Myocyte (in vitro differentiated cells): ENCODE data around the gene PGBD5. TPM values are rescaled to one million over a fixed set of nuclear protein-coding genes. Genes with fewer than 3 reads are reported as not detected.

Source experiments
- DNase-seq: peaks from one replicate; pipeline ENCODE4 v3.0.0-alpha.2; 2012; ENCODE audit warnings: low read depth
- total RNA-seq: library from RNA; depleted of rRNA; stranded (reverse); fragments of >200 nt; gene quantifications from 2 replicates; pipeline ENCODE4 v1.2.3, GENCODE V29; 2014

Gene PGBD5
- total RNA-seq, 1 donor from 2014 or later, result 26.9 TPM

DNA sequence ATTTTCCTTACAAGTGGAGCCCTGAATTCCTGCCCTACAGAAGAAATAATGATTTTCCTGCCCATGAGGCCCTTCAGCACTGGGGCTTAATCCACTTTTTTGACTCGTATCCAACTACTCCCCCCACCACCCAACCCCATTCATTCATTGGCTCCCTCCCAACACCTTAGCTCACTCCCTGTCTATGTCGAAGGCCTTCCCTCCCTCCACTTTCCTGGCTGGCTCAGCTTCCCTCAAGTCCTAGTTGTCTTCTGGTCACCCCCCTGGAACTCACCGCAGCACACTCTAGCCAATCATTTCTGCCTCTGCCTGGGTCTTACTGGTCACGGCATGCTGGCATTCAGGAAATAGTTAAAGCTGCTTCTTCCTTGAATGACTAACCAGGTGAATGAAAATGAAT, 118.9 kb downstream of the PGBD5 start:
- DNase-seq, result no peak

DNA sequence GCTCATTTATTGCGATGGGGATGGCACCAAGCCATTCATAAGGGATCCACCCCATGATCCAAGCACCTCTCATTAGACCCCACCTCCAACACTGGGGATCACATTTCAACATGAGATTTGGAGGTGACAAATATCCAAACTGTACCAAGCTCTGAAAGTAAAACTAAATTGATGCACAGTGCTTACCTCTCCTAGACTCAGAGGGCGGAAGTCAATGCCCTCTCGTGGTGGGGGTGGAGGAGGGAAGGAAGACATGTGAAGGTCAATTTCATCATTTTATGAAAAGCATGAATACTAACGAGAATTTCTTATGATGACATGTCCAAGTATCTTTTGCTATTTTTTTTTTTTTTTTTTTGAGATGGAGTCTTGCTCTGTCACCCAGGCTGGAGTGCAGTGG, 120.0 kb downstream of the PGBD5 start:
- DNase-seq, result no peak

DNA sequence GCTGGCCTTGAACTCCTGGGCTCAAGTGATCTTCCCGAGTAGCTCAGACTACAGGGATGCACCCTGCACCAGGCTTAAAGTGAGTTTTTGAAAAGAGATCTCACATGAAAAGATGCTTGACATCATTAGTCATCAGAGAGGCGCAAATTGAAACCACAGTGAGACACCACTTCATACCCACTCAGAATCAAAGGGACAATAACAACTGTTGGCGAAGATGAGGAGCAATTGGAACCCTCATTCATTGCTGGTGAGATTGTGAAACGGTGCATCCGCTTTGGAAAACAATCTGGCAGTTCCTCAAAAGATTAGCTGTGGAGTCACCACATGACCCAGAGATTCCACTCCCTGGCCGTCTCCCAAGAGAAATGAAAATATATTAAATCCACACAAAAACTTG, 122.3 kb downstream of the PGBD5 start:
- peak; percentile 95 for DNase-seq

DNA sequence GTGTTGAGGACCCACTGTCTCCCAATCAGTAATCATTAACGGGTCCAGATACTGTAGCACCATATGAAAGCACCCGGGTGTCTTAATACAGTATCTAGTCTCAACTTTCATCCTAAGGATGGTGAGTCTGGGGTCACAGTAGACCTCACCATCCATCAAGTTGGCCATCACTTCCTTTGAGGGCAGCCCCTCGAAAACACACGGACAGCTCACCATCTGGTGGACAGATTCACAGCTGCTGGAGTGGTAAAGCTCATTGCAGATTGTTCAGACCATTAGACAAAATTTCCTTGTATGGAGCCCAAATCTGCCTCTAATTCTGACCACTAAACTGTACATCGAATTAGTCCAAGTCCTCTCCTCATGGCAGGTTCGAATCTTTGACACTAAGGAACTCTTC, 123.1 kb downstream of the PGBD5 start:
- peak; percentile 47 for DNase-seq

DNA sequence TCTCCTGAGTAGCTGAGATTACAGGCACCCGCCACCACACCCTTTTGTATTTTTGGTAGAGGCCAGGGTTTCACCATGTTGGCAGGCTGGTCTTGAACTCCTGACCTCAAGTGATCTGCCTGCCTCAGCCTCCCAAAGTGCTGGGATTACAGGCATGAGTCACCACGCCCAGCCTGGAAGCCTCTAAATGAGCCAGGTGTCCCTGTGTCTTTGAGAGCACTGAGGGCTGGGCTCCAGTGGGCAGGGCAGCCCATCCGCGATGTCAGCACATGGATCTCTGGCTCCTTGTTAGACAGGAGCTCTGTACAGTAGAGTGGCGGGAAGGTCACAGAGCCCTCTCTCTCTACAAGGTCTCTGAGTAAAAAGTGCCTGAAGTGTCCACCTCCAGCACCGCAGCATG, 124.3 kb downstream of the PGBD5 start:
- DNase-seq, result no peak

DNA sequence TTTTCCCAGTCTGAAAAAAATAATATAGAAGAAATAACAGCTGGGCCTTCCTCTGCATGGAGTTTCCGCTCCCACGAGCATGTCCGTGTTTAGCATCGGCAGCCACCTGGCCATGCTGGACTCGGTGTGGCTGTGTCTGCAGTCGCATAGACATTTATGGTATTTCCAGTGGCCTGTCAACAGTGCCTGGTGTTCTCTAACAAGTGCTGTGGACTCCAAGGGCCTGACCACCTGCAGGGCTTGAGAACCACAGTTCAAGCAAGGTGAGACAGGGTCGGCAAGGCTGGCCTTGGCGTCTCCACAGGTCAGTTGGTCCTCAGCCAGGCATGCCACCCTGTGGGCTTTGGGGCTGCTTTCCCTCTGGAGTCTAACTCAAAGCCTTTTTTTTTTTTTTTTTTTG, 124.8 kb downstream of the PGBD5 start:
- DNase-seq, result no peak

DNA sequence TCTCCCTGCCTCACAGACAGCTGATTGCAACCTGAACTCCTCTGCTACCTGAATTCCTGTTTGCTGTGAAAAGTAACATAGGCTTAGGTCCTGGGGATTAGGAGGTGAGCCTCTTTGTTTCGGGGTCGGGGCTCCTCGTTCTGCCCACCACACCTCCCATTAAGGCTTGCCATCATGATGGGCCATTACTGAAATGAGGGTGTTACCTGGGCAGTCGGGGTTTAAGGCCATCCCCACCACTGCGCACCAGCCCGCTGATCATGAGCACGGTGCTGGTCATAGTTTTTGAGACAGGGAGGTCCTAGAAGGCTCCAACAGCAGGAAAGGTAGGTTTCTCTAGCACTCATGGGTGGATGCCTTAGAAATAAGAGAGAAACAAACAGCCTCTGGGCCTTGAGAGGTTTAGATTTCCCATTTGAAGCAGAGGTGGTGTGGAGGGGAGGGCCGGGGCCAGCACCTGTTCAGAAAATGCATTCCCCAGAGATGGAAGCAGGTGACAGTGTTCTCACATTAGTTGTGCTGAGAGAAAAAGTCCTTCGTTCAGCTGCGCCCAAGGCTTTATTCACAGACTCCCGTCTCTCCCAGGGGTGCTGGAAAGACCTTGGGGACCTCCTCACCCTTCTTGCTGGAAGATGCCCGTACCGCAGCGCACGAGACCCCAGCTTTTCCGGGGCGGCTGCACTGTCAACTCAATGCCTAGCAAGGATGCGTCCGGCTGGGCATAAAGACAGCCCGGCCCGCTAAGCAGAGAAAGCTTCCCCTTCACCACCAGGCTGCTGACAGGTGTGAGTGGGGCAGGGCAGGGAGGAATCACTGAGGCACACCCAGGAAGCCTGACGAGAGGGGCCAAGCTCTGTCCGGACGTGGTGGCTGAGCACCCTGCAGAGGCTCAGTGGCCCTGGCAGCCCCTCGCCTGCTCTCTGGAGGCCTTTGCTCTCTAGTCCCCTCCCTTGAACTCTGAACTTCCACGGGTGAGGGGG, 125.5 kb downstream of the PGBD5 start:
- DNase-seq, result no peak

DNA sequence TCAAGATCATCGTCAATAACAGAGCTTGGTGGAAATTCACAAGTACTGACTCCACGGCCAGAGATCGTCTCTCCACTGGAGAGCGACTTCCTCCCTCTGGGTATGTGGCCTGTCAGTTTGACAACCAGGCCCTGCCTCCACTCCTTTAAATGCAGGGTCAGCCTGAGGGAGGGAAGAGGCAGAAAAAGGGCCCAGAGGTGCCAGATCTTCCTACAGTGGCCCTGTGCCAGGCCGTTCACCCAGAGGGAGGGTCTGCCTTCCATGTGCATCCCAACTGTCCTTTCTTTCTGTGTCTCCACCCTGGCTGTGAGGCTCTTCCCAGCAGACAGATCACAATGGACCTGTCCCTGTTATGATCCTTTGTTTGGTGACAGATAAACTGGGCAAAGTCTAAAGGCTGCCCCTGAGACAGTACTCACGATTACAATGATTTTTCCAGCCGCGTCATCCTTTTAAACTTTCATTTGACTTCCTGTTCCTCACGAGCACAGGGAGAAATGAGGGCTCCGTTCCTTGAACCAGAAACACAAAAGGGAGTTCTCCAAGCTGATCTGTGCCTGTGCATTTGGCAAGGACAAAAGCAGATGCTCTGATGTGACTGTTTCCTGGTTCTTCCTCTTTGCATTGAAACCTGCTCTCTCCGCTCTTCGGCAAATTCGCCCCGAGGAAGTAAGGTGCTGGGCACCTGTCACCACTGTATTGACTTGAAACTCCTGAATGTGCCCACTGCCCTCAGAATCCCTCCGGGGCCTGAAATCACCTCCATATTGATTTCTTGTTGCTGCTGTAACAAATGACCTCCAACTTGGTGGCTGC, 126.7 kb downstream of the PGBD5 start:
- DNase-seq, result no peak

DNA sequence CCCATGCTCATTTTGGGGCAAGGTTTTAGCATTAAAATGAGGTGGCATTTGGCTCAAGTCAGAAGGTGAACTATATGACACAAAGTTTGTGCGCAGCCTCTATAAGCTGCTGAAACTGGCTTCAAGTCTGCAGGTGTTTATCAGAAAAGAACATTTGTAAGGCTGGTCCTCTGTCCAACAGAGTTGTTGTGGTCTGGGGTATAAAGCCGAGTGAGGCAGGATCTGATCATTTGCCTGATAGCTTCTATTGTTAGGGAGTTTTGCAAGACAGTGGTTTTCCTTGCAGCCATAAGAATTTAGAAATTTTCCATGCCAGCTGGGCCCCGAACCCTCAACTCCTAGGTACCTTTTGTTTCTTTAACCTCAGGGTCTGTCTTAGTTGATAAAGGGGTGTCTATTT, 130.8 kb downstream of the PGBD5 start:
- DNase-seq, result no peak

DNA sequence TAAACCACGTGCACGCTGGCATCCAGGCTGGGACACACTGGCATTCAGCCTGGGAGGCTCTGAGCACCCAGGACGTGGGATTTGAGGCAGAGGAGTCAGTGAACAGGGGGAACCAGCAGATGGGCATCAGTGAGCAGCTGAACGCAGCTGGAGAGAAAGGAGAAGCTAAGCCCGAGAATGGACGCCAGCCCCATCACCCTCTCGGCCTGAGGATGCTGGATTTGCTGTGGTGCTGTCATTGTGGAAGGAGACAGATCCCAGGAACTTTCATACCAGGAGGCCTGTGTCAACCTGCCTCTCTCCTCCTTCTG, 132.8 kb downstream of the PGBD5 start:
- no peak for DNase-seq

DNA sequence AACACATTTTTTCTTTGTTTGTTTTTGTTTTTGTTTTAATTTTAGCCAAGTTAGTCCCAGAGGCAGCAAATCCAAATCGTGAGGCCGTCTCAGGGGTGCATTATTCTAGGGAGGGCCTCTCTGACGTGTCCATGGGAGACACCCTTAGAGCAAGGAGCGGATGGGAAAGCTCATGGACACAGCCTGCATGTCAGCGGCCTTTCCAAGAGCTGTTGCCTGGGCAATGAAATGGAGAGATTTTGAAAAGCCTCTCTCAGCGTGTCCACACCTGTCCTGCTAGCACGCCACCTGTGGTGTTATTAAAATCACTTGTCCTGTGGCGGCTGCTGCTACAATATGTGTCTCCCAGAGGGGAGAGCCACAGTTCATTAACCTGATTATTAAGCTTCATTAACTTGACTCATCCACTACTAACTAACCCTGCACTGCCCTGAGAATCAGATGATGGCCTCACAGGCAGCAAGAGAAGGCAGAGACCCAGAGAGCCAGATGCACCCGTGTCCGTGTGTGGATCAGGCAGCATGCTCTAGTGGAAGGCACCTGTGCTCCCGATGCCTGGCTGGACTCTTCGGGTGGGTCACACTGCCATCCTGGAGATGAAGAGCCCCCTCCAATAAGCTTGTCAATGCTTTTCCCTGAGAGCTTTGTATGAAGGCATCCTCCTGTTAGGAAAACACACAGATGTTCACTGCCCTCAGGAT, 133.3 kb downstream of the PGBD5 start:
- no peak for DNase-seq

DNA sequence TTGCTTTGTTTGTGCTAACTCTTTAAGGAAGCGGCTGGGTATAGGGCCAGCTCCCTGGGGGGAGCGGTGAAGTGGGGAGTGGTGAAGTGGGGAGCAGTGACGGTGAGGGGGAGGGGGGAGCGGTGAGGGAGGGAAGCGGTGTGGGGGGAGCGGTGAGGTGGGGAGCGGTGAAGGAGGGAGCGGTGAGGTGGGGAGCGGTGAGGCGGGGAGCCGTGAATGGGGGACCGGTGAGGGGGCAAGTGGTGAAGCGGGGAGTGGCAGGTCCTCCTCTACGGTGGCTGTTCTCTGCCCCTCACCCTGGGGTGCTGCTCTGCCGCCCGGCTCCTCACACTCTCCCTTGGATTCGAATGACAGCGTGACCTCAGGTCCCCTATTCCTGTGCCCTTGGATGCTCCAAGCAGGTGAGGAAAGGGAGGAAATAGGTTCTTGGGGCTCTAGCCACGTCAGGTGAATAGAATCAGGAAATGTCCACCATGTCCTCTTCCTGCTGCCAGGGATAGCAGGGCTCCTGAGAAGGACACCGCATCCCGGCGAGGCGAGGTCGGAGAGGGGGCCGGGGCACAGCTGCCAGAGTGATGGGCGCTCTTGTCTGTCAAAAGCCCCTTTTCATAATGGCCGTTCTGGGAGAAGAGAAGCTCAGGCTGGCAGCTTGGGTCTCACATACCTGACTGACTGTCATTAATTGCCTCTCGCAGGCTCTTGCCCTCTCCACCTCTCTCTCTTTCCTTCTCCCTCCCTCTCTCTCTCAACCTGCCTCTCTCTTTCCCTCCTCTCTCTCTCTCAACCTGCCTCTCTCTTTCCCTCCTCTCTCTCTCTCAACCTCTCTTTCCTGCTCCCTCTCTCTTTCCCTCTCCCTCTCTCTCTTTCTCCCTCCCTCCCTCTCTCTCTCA, 134.2 kb downstream of the PGBD5 start:
- no peak for DNase-seq

DNA sequence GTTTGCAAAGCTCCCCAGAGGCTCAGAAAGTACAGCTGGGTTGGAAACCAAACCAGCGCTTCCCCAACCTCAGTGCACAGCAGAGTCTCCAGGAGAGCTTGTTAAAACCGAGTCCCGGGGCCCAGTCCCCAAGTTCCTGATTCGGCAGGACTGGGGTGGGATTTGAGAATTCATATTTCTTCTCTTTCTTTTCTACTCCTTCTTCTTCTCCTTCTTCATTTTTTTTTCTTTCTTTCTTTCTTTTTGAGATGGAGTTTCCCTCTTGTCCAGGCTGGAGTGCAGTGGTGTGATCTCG, 136.8 kb downstream of the PGBD5 start:
- DNase-seq, result no peak

DNA sequence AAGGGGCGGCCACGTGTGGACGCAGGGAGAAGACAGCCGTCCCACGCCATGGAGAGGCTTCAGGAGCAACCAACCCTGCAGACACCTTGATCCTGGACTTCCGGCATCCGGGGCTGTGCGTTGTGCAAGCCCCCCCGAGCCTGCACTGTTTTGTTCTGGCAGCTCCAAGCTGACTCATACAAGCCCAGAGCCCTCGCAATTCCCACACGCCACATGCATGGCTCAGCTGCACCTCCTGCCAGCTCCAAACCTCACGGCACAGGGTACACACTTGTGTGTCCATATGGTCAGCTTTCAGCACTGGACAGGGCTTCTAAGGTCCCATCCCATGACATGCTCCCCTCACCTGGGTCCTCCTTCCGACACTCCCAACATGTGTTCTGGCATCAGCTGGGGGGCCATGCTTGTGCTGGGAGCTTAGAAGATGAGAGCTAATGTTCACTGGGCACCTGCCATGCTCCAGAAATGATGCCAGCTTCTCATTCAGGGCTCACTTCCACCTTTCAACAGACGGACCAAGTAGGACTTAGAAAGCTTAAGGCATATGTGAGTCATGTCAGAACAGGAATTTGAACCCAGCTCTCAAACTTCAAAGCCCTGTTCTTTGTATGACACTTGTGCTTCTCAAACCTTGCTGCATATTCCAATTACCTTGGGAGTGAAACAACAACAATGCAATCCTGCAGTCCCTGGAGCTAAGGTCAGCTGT, 137.3 kb downstream of the PGBD5 start:
- no peak for DNase-seq

DNA sequence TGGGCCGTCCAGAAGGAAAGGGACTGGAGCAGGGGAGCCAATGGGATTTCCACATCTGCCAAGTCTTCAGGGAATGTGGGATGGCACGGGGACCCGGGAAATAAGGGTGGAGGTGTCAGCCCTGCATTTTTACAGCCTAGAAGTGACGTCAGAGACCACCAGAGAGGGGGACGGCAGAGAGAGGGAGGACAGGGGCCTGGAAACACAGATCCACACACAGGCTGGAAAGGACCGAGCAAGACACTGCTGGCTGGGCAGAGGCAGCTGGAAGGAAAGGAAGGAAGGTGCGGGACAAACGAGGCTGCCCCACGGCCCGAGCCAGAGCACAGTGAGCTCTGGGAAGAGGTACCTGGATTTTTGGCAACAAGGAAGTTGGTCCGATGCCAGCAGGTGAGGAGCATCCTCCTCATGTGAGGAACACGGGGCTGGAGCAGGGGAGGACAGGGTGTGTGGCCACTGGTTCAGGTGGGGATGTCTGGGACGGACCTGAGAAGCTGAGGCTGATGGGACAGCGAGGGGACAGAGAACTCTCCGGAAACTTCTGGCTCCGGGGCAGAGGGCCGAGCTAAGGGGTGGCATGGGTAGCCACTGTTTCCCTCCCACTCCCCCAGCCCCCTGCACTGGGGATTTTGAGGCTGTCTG, 138.3 kb downstream of the PGBD5 start:
- DNase-seq, result no peak

DNA sequence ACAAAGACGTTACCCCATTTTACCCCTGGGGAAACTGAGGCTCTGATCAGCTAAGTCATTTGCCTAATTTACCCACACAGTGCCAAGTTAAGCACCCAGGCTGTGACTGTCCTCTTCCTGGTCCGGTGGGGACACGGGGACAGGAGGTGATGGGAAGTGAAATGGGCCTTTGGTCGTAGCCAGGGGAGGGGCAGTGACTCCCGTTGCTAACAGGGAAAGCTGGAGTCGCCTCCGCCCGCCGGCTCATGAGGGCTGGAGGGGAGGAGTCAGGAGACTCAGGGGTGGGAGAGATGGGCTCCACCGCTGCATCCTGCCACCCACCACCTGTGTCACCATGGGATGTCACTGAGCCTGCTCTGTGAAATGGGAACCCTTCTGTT, 139.3 kb downstream of the PGBD5 start:
- no peak for DNase-seq

DNA sequence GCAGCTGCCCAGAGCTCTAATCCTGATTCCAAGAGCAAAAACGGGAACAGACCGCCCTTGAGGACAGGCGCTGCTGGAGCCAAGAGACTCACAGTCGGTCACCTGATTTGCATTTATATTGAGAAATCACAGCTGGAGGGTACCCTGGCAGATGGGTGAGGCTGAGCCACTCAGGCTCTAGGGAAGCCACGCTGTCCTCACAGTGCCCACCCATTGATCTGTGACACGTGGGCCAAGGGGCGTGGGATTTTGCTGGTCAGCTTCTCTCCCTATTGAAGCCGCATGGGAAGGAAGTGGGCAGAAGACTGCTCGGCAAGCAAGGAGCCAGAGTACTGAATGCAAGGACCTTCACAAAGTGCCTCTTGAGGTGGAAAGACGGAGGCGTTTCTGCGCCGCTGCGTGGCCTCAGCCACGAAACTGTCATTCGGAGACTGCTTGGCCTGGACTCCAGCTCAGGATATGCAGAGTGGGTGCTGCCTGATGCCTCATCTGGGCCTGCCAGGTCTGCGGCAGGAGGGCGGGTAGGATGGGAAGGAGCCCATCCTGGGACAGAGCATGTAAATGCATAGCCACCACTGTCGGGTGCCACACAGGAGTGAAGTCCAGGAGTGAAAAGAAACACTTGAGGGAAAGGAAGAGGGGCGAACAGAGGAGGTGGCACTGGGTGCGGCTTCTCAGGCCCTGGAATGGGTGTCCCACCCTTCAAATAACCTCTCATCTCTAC, 139.8 kb downstream of the PGBD5 start:
- DNase-seq, result no peak

DNA sequence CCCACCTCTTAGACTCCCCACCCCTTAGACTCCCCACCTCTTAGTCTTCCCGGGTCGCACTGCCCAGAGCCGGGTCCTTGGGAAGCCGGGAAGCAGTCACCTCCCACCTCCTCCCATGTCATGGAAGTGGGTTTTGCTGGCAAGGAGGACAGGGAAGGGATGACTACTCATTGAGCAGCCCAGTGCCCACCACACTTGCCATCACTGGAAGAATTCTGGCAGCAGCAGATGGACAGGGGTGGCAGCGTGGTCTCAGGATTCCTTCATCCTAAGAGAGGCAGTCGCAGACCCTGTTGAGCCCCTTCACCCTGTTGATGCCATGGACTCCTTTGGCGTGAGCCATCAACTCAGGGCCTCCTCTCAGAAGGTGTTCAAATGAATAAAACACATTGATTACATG, 140.8 kb downstream of the PGBD5 start:
- DNase-seq, result no peak

DNA sequence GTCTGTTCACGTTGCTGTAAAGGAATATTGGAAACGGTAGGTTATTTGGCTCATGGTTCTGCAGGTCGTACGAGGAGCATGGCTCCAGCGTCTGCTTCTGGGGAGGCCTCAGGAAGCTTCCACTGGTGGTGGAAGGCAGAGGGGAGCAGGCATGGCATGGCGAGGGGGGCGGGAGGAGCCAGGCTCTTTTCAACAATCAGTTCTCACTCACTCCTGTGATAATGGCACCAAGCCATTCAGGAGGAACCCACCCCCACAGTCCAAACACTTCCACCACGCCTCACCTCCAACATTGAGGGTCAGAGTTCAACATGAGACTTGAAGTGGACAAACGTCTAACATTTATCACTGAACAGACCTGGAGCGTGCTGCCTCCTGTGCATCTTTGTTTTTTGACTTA, 141.2 kb downstream of the PGBD5 start:
- DNase-seq, result no peak
